Muscle of arm (tissue), 12 donors: Measurements from ENCODE around the gene SYNDIG1. TPM values are rescaled to one million over a fixed set of nuclear protein-coding genes. Genes with fewer than 3 reads are reported as not detected.

ENCODE experiments used
- DNase-seq: peaks from one replicate; pipeline ENCODE4 v3.0.0-alpha.2; 2013
- polyA plus RNA-seq, 12 donors: library from polyadenylated mRNA; unstranded; fragments of 120-200 nt; gene quantifications; one replicate each; pipeline ENCODE4 v1.2.1, GENCODE V29; 2013; ENCODE audit not compliant: insufficient read length in 12 of 12

Gene SYNDIG1
- polyA plus RNA-seq, 12 donors = 2.5 to 4.5 (median 4.0) TPM; not detected in 2

- no peak for DNase-seq
These were observed 23.8 kb upstream of the SYNDIG1 start for GRCh38 chr20:24445510-24446170.

- no peak for DNase-seq
These were observed 22.6 kb upstream of the SYNDIG1 start for GRCh38 chr20:24446811-24447210.

GRCh38 chr20:24448170-24448569, 21.3 kb upstream of the SYNDIG1 start:
- no peak for DNase-seq

GRCh38 chr20:24449026-24449720, 20.3 kb upstream of the SYNDIG1 start:
- DNase-seq = no peak

- no peak for DNase-seq
These were observed 19.3 kb upstream of the SYNDIG1 start for GRCh38 chr20:24450177-24450576.

GRCh38 chr20:24450624-24451376, 18.6 kb upstream of the SYNDIG1 start:
- no peak for DNase-seq

- no peak for DNase-seq
These were observed 18.0 kb upstream of the SYNDIG1 start for GRCh38 chr20:24451428-24451827.

- DNase-seq = no peak
These were observed 17.4 kb upstream of the SYNDIG1 start for GRCh38 chr20:24452016-24452415.

GRCh38 chr20:24452498-24453127, 16.8 kb upstream of the SYNDIG1 start:
- DNase-seq = no peak

GRCh38 chr20:24453869-24454268, 15.6 kb upstream of the SYNDIG1 start:
- DNase-seq = no peak

- no peak for DNase-seq
These were observed 14.3 kb upstream of the SYNDIG1 start for GRCh38 chr20:24455081-24455480.

- no peak for DNase-seq
These were observed 13.0 kb upstream of the SYNDIG1 start for GRCh38 chr20:24456398-24456781.

- no peak for DNase-seq
These were observed 11.0 kb upstream of the SYNDIG1 start for GRCh38 chr20:24458436-24458835.

- DNase-seq = no peak
These were observed 9.7 kb upstream of the SYNDIG1 start for GRCh38 chr20:24459733-24460132.

- DNase-seq = no peak
These were observed 8.7 kb upstream of the SYNDIG1 start for GRCh38 chr20:24460712-24461111.

GRCh38 chr20:24461848-24462247, 7.6 kb upstream of the SYNDIG1 start:
- no peak for DNase-seq

GRCh38 chr20:24462460-24463010, 6.9 kb upstream of the SYNDIG1 start:
- peak; percentile 15 for DNase-seq

- no peak for DNase-seq
These were observed 4.3 kb upstream of the SYNDIG1 start for GRCh38 chr20:24465159-24465558.

GRCh38 chr20:24465730-24466129, 3.7 kb upstream of the SYNDIG1 start:
- peak; percentile 10 for DNase-seq

- no peak for DNase-seq
These were observed 871 bp upstream of the SYNDIG1 start for GRCh38 chr20:24468401-24469115.
